NCI-H2227 treated with DMSO at 0.1 percent for 48 hours (cell line): ENCODE results near the gene GGA3.
A peak's percentile ranks its signal among the peaks of the same experiment; 100 is the strongest.

Source experiments
- DNase-seq: peaks from one replicate; lab custom pipeline; 2025; lab: John Stamatoyannopoulos, UW

GGA3 gene

DNA sequence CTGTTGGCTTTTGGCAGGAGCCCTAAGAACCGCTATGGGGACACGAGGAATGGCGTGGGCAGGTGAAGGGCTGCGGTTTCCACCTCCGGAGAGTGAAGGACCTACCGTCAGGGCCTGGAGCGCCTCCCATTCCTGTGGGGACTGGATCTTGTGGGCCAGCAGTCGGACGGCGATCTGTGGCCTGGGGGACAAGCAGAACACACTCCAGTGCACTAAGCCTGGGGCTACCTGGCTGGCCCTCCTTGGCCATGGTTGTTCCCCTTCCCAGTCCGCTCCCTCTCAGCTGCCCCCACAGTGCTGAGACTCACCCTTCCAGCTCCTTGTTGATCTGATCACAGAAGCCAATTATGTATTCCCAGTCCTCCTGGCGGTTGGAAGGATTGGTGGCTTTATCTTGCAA, 15.0 kb downstream of the GGA3 start:
- no peak for DNase-seq

DNA sequence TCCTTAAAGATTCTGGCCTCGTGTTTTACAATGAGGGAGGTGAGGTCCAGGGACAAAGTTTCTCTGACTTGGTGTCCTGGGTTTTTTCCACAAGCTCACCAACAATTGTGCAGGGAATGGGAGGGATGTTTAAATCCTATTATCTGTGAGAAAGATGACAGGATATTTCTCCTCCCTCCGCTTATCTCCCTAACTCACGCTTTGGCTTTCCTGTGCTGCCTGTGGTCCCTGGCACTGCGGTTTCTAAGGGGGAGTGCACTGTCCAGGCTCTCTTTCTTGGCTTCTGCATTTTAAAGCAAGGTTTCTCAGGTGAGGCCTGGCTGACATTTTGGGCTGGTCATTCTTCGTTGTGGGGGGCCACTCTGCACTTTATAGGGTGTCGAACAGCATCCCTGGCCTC, 16.4 kb downstream of the GGA3 start:
- DNase-seq = no peak

DNA sequence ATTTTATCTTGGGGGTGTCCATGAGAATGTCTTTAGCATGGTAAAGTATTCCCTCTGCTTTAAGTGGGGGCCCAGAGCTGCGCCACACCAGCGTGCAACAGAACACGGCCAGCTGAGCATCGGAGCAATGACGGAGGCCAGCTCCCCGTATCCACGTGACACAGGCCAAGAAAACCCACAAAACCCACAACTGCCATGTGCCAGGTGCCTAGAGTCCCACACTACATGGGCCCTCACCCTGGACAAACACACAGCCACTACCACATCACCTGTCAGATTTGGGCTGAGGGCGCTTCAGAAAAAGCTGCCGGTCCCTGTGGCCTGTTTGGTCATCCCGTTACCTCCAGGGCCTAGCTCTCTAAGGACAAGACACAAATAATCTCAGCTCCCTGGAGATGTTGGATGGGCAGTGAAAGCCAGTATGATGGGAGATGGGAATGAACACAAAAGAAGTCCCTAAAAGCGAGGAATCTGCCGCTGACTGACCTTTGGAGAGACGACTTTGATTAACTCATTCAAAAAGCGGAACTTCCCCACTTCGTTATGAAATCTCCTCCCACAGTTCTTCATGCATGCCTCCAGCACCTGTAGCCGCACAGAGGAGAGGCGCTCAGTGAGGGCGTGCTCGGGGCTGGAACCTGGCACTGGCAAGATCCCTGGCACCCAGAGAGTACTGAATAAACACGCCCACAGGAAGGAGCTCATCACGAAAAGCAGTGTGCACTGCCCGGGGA, 17.1 kb downstream of the GGA3 start:
- no peak for DNase-seq

DNA sequence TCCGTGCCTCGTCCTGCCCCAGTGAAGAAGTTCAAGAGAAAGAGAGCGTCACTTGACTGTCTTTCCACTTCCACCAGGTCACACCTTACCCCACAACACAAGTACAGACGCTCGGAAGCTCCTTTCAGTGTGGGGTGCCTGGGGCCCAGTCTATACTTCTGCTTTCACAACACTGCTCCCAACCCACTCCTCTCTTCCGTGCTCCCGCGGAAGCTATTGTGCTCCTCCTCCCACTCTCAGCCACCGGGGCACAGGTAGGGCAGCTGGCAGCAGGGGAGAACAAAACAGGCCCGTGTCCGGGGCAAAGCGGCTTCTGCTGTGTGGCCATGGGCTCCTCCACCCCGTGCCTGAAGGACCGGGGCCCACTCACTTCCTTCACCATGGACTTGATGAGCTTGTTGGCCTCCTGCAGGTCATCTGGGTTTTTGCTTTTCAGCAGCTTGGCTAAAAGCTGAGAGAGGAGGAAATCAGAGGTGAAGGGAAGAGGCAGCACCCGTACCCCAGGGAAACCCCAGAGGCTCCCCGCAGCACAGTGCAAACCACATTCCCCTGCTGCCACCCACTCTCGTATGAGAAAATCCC, 18.9 kb downstream of the GGA3 start:
- no peak for DNase-seq

DNA sequence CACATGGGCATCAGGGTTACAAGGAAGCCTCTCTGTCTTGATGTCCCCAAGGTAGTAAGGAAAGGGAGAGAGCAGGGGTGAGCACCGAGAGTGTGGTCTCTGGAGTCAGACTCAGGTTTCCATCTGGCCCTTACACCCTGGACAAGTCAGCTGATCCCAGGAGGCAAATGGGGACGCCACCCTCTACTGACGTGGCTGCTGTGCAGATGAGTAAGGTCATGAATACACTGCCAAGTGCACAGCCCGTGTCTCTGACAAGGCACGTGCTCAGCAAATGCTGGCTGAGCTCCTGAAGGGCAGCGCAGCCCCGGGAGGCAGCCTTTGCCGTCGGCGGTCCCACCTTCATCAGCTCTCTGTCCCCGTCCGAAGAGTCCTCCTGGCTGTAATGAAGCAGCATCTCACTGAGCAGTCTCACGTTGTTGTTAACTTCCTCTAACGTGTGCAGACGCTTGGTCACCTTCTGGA, 19.4 kb downstream of the GGA3 start:
- no peak for DNase-seq

DNA sequence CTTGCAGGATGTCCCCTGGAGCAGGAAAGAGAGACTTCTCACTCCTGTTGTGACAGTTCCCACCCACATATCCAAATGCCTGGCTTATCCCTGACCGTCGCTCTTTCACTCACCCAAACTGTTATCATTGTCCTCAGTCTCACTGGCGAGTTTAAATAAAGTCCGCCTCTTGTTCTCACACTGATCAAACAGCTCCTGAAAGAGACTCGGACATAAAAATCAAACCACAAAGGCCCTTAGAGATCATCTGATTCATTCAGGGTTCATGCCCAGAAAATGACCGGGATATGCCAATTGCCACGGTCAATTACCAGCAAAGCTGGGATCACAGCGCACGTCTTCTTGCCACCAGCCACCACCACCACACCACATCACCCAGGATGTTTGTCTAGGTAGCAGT, 19.9 kb downstream of the GGA3 start:
- DNase-seq = no peak

DNA sequence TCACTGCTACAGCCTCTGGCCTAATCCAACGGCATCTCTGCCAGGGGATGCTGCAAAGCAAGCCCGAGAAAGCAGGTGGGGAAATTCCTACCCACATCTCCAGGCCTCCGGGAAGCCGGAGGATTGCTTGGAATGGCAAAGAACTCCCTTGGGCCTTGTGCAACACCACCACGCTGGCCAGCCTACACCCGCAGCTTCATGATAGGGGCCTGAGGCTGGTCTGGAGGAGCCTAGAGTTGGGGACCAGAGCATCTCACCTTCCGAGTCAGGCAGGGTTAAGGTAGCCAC, 20.3 kb downstream of the GGA3 start:
- DNase-seq = no peak

DNA sequence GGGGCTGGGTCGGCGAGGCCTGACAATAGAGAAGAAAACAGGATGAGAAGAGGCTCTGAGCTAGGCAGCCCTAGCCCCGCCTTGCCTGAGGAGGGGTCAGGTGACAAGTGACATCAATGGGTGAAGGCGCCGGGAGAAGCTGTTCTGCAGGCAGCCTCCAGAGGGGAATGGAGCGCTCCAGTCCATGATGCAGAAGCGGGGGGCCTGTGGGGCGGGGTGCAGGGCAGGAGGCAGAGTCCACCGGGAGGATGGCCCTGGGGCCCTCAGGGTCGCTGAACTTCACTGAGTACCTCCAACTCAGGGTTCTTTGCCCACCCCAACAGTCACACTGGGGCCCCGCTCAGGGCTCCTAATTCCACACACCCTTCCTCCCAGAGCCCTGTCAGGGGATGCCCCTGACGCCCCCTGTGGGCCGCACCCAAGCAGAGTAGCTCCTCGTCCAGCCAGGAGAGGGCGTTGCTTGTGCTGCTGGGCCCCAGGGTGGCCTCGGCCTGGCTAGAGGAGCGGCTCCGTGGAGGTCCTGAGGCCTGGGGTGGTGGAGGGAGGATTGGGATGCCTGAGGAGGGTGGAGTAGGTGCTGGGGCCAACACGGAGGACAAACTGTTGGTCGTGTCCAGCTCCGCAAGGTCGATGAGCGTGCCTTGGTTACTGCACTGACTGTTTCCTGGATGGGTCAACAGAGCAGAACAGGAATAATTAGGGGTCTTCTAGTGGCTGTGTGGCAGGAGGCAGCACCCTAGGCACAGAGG, 20.8 kb downstream of the GGA3 start:
- DNase-seq = peak; percentile 30

DNA sequence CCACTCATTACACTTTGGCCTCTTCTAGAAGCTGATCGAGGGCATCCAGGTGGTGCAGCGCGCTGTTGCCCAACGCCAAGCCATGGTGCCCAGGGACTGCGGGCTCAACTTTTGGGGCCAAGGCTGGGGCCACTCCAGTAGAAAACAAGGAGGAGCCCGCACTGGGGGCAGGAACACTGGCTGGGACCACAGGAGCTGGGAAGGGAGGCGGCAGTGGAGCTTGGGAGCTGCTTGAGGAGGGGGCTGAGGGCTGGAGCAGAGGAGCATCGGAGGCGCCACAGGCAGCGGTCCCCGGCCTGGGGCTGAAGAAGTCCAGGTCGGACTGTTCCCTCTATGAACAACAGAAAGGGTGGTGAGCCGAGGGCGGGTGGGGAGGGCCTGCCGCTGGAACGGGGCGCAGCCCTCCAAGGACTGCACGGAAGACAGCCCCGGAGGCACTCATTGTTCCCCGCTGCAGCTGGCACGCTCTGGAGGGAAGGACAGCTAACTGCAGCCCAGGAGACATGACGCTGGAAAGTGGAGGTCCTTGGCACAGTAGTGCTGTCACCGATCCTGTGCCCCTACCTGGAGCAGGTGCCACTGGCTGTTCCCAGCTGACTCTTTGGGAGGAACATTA, 21.5 kb downstream of the GGA3 start:
- no peak for DNase-seq

DNA sequence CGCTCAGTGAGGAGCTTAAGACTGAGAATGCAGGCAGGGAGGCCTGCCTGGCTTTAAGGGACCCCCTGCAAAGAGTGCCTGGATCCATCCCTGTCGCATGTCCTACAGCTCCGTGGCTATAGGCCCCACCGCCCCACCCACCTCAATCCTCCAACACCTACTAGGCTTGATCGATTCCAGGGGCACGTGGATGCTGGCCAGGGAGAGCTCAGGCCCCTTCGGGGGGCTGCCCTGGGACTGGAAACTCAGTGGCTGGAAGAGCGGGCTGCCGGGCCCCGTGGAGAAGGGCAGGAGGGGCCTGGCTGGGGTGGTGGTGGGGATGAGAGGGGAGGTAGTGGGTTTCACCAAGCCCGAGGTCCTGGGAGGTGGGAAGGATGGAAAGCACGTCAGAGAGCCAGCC, 22.2 kb downstream of the GGA3 start:
- no peak for DNase-seq

DNA sequence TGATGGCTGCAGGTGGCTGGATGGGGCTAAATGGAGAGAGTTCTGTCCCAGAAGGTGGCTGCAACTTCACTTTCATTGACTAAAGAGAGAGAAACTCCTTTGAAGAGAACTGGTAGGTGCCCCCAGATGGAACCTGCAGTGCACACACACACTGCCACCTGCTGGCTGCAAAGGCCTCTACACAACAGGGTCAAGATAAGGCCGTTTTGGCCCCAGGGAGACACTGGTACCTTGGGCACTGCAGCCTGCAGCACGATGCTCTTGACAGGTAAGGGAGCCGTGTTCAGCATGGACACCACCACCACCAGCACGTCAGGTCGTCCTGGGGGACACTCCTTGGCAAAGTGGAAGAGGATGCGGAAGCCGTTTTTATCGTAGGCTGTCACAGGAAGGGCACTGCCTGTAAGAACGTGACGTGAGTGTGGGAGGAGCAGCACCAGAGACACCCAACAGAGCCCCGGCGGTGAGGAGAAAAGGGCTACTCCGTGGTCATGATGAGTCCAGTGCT, 22.7 kb downstream of the GGA3 start:
- DNase-seq = peak; percentile 23

DNA sequence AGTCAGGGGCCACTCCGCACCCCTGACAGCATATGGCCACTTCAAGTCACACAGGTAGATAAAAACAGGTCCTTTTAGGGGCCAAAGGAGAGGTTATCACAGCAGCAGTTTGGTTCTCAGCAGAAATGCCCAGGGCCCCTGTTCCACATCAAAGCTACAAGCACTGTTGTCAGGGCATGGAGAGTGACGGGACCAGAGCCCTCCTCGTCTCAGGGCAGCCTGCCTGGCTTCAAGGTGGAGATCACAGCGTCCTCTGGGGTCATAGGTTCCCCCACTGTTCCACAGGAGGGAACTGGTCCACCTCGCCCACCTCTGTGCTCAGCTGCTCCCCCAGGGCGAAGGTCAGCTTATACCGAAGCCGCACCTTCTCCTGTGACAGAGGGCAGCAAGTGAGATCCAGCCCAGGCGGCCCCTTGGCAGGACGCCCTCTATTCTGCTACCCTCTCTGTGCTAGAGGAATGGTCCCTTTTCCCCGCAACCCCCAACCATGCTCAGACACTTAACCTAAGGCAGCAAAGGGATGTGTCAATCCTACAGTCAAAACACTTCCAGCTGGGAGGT, 23.3 kb downstream of the GGA3 start:
- DNase-seq = no peak

DNA sequence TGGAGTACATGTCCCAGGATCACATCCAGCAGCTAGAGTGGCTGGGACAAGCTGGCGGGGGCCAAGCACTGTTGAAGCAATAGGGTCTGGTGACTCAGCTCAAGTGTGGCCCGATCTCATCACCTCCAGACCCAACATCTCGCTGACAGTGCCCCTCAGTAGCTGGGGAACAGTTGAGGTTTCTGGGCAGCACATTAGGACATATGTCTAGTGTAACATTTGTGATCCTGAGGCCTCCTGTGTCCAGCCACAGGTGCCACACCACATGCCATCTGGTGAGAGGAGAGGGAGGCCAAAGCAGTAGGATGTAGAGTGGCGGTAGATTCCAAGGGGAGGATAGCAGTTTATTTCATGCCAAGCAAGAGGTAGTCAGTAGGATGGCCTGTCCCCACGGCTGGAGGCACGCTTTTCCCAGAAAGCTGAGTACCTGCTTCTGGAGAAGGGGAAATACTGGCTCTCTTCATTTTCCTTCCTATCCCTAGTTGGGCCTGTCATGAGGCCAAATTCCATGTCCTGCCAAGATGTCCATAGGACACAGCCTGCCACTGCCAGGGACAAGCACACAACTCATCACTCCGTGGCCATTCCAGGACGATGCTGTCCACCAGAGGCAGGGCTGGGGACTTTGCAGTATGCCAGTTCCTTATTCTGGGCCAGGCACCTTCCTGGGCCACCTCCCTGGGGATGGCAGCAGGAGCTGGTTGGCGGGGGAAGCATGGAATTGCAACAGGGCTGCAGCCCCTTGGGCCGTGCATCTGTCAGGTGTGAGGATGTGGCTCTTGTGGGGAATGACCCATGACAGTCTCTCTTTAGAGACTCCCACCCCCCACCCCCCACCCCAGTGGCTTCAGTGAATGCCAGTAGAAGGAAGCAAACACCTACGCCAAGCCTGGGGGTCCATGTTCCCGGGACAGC, 24.0 kb downstream of the GGA3 start:
- no peak for DNase-seq

DNA sequence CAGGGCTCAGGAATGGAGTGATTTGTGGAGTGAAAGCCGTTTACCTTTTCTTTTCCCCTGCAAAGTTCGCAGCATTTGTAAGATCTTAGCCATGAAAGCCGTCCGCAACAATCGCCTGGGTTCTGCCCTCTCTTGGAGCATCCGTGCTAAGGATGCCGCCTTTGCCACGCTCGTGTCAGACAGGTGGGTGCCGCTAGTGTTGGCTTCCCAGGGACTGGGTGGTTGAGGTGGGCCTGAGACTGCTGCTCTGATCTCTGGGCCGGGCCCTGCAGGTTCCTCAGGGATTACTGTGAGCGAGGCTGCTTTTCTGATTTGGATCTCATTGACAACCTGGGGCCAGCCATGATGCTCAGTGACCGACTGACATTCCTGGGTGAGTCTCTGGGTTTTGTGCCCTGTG, 28.6 kb downstream of the GGA3 start:
- DNase-seq = no peak

DNA sequence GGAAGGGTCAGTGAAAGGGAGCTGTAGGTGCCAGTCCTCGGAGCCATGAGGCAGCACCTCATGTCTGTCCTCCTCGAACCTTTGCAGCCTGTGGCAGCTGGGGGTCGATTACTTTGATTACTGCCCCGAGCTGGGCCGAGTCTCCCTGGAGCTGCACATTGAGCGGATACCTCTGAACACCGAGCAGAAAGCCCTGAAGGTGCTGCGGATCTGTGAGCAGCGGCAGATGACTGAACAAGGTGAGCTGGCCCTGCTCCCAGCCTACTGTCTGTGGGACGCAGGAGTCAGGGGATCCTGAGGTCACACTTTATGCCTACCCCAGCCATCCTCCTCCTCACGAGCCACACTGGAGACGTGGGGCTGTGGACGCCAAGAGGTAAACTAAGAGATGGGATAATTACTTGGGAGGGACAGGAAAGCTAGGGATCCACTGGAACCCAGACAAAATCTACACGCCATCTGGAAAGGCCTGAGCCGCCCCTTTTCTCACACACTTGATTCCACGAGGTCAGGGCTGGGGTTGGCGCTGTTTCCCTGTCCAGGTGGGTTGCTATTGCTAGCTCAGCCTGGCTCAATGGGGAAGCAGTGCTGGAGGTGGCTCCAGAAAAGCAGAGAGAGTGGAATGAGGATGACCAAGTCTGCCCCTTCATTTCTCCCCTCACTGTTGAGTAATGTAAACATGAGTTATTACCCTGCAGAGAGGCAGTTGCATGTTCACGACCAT, 29.5 kb downstream of the GGA3 start:
- no peak for DNase-seq

DNA sequence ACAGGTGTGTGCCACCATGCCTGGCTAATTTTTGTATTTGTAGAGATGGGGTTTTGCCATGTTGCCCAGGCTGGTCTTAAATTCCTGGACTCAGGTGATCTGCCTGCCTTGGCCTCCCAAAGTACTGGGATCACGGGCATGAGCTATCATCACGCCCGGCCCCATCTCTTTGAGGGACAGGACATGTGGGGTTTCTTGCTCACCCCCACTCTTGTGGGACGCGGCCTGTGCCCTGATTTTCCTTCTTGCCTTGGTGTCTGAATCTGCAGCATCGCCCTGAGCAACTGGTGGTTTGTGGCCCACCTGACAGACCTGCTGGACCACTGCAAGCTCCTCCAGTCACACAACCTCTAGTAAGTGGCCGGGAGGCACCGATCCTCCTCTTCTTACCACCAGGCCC, 30.3 kb downstream of the GGA3 start:
- DNase-seq = no peak

DNA sequence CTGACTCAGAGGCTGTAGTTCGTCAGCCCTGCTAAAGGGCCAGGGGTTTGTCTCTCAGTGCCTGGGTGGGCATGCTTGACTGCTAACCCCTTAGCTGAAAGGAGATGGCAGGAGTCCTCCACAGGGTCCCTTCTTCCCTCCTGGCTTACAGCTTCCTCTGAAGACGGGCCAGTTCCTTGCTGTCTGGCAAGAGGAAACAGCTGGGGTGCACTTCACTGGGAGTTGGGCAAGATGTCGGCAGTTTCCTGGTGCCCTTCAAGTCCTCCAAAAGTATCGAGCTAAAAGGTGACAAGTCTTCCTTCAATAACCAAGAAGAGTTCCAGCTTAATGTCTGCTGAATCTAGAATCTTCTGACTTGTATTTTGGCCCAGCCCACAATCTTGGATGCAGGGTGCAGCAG, 32.6 kb downstream of the GGA3 start:
- DNase-seq = no peak

DNA sequence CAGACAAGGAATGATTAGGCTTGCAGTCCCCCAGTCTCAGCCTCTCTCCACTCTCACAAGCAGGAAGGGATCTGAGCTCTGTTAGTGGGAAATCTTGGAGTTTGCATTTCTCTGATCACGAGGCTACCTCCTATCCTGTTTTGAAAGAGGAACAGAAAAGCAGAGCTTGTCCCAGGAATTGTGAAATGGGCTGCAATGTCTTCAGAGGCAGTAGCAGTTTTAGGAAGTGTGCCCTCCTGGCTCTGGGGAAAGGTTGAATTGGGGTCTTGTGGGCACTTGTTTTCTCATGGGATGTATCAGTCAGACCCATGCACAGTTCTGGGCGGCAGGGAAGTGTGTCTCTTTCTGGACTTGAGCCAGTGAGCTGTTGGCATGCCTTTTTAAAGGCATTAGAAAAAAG, 33.1 kb downstream of the GGA3 start:
- no peak for DNase-seq

DNA sequence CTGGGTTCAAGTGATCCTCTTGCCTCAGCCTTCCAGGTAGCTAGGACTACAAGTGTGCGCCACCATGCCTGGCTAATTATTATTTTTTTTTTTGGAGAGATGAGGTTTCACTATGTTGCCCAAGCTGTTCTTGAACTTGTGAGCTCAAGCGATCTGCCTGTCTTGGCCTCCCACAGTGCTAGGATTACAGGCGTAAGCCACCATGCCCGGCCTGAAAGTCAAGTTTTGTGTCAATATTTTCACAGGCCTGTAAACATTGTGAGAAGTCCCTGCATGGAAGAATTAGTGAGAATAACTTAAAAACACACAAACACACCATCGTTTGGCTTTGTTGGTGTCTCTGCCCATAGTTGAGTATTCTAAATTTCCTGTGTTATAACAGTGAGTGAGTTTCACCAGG, 33.7 kb downstream of the GGA3 start:
- no peak for DNase-seq

DNA sequence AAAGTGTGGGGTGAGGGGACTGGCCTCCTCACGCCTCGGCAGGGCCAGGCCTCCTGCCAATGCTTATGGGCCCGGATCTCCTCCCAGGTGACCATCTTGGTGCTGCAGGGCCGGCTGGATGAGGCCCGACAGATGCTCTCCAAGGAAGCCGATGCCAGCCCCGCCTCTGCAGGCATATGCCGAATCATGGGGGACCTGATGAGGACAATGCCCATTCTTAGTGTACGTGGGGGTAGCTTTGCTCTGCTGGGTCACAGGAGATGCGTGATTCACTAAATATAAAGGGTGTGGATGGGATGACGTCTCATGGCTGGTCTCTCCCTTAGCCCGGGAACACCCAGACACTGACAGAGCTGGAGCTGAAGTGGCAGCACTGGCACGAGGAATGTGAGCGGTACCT, 36.4 kb downstream of the GGA3 start:
- no peak for DNase-seq

DNA sequence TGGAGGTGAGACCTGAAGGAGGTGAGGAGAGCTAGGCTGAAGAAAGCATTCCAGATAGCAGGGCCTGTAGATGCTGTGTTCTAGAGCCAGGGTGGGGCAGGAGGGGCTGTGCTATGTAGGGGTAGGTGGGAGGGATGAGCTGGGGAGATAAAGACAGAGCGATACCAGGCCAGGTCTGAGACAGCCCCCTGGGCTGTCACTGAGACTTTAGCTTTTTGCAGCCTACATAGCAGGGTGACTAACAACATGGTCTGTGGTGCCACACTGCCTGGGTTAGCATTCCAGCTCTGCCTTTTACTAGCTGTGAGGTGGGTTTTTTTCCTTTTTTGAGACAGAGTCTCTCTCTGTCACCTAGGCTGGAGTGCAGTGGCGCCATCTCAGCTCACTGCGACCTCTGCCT, 41.6 kb downstream of the GGA3 start:
- DNase-seq = no peak
